Measurements from ENCODE around the gene ROR2.

GRCh38 chr9:91896097-91896496, 53.9 kb downstream of the ROR2 start:
- no peak for TF ChIP-seq POLR2A (IDR thresholded peaks at IDR 0.05)
- TF ChIP-seq CTCF (IDR thresholded peaks at IDR 0.05 in 8 of 11, conservative IDR thresholded peaks at IDR 0.05 in 3 of 11), result no peak
- no peak for TF ChIP-seq POLR2AphosphoS5 (IDR thresholded peaks at IDR 0.05)
